CD14-positive monocyte (primary cell): ENCODE results near the gene SPTAN1. TPM values are rescaled to one million over a fixed set of nuclear protein-coding genes. Genes with fewer than 3 reads are reported as not detected.

Source experiments
- DNase-seq, 3 donors: peaks; one replicate each; pipeline ENCODE4 v3.0.0-alpha.2; 2011 to 2022
- H2AFZ ChIP-seq: 2 replicates; pipeline ENCODE4 v1.6.0; 2012; ENCODE audit warnings: mild to moderate bottlenecking, low read depth, low read length, inconsistent platforms; ENCODE audit not compliant: insufficient read depth, poor library complexity, severe bottlenecking
- H3K27ac ChIP-seq, 2 donors: 1 replicate in 1 of 2; 2 replicates in 1 of 2; pipeline ENCODE4 v1.5.1; 2012 to 2013; ENCODE audit warnings: low read length in 2 of 2, control low read depth in 1 of 2, inconsistent platforms in 1 of 2, low read depth in 1 of 2, mild to moderate bottlenecking in 1 of 2
- H3K27me3 ChIP-seq, 2 donors: one replicate each; pipeline versions ENCODE4 v1.6.0 to v1.6.1; 2011 to 2013; ENCODE audit warnings: low read length in 2 of 2; ENCODE audit not compliant: control insufficient read depth in 2 of 2, insufficient read depth in 2 of 2
- H3K36me3 ChIP-seq, 2 donors: replicated peaks in 1 of 2; 1 replicate in 1 of 2; 2 replicates in 1 of 2; pipeline versions ENCODE4 v1.5.1 to v1.6.1; 2012 to 2013; ENCODE audit warnings: low read length in 2 of 2, control low read depth in 1 of 2, inconsistent platforms in 1 of 2, mild to moderate bottlenecking in 1 of 2; ENCODE audit not compliant: insufficient read depth in 2 of 2, control insufficient read depth in 1 of 2
- H3K4me1 ChIP-seq, 2 donors: 1 replicate in 1 of 2; 2 replicates in 1 of 2; pipeline versions ENCODE4 v1.5.1 to v1.6.1; 2012 to 2013; ENCODE audit warnings: low read length in 2 of 2, control low read depth in 1 of 2, inconsistent platforms in 1 of 2, mild to moderate bottlenecking in 1 of 2, moderate library complexity in 1 of 2; ENCODE audit not compliant: insufficient read depth in 2 of 2, control insufficient read depth in 1 of 2
- H3K4me2 ChIP-seq: replicated peaks from 2 replicates; pipeline ENCODE3; 2012; ENCODE audit warnings: low read length, moderate library complexity, mild to moderate bottlenecking; ENCODE audit not compliant: poor library complexity, severe bottlenecking; ENCODE audit errors: extremely low read depth
- H3K4me3 ChIP-seq, 3 experiments: fragments of 200-600 bp in 1 of 3; sonication (generic) in 1 of 3; replicated peaks in 1 of 3; 1 replicate in 2 of 3; 2 replicates in 1 of 3; pipeline ENCODE4 v1.5.1; 2011 to 2013; ENCODE audit warnings: low read length in 3 of 3, mild to moderate bottlenecking in 3 of 3, control low read depth in 2 of 3, low read depth in 2 of 3, inconsistent platforms in 1 of 3, moderate library complexity in 1 of 3
- H3K79me2 ChIP-seq: 2 replicates; pipeline ENCODE4 v1.6.0; 2012; ENCODE audit warnings: mild to moderate bottlenecking, control low read depth, inconsistent platforms, low read length, moderate library complexity; ENCODE audit not compliant: insufficient read depth
- H3K9ac ChIP-seq: 2 replicates; pipeline ENCODE4 v1.6.0; 2017; ENCODE audit warnings: low read length, mild to moderate bottlenecking; ENCODE audit not compliant: insufficient read depth, poor library complexity, severe bottlenecking
- H3K9me3 ChIP-seq, 2 donors: replicated peaks in 1 of 2; 1 replicate in 1 of 2; 2 replicates in 1 of 2; pipeline versions ENCODE4 v1.5.1 to v1.6.1; 2012 to 2013; ENCODE audit warnings: low read length in 2 of 2, control low read depth in 1 of 2; ENCODE audit not compliant: control insufficient read depth in 1 of 2, insufficient read depth in 1 of 2
- H4K20me1 ChIP-seq: 2 replicates; pipeline ENCODE4 v1.6.0; 2012; ENCODE audit warnings: mild to moderate bottlenecking, low read length, control low read depth, moderate library complexity; ENCODE audit not compliant: insufficient read depth
- H3K27ac Mint-ChIP-seq, 7 donors: one replicate each; pipeline ENCODE4 v1.8.0; 2020; ENCODE audit warnings: mild to moderate bottlenecking in 7 of 7, mixed read lengths in 7 of 7, moderate library complexity in 6 of 7, inconsistent platforms in 2 of 7
- H3K27me3 Mint-ChIP-seq, 3 donors: one replicate each; pipeline ENCODE4 v1.8.0; 2021 to 2022; ENCODE audit warnings: low read depth in 3 of 3, mild to moderate bottlenecking in 3 of 3, mixed read lengths in 3 of 3, moderate library complexity in 3 of 3, inconsistent platforms in 1 of 3
- H3K36me3 Mint-ChIP-seq, 2 donors: one replicate each; pipeline ENCODE4 v1.8.0; 2020; ENCODE audit warnings: mixed read lengths in 2 of 2, inconsistent platforms in 1 of 2, mild to moderate bottlenecking in 1 of 2
- H3K4me1 Mint-ChIP-seq: one replicate; pipeline ENCODE4 v1.8.0; 2020; ENCODE audit warnings: mild to moderate bottlenecking, mixed read lengths
- H3K4me3 Mint-ChIP-seq, 2 donors: one replicate each; pipeline ENCODE4 v1.8.0; 2020; ENCODE audit warnings: mild to moderate bottlenecking in 2 of 2, mixed read lengths in 2 of 2, moderate library complexity in 1 of 2
- H3K9me3 Mint-ChIP-seq, 7 donors: one replicate each; pipeline ENCODE4 v1.8.0; 2020 to 2022; ENCODE audit warnings: mixed read lengths in 7 of 7, mild to moderate bottlenecking in 6 of 7, moderate library complexity in 6 of 7, inconsistent platforms in 2 of 7
- WGBS: methylation state at CpG from one replicate; pipeline ENCODE4 v1.1.5; 2013; ENCODE audit warnings: missing lambda C conversion rate; ENCODE audit not compliant: insufficient coverage; 5-methylcytosine and 5-hydroxymethylcytosine counted together
- intact Hi-C, 2 donors: fragments of 100-400 bp; cut with micrococcal nuclease; formaldehyde crosslinking; loops; one replicate each; pipeline versions ENCODE4 v1.15.0 to v1.15.1; 2023
- polyA plus RNA-seq, 3 donors: library from polyadenylated mRNA; depleted of rRNA in 1 of 3; unstranded in 2 of 3; stranded (reverse) in 1 of 3; fragments of 300-500 nt in 2 of 3; fragments of >200 nt in 1 of 3; fragmentation: Illumina TruSeq in 2 of 3; gene quantifications; 1 replicate in 2 of 3; 2 replicates in 1 of 3; pipeline ENCODE4 v1.2.3, GENCODE V29; 2012 to 2021
- TF ChIP-seq, protein P1 (sequence below): fragments of 200-600 bp; IDR thresholded peaks from one replicate; pipeline ENCODE4 v1.8.0; 2022; ENCODE audit warnings: antibody characterized with exemption, mild to moderate bottlenecking

SPTAN1 gene
- polyA plus RNA-seq, 3 donors = 6.2 to 40.8 (median 8.5) TPM

DNA sequence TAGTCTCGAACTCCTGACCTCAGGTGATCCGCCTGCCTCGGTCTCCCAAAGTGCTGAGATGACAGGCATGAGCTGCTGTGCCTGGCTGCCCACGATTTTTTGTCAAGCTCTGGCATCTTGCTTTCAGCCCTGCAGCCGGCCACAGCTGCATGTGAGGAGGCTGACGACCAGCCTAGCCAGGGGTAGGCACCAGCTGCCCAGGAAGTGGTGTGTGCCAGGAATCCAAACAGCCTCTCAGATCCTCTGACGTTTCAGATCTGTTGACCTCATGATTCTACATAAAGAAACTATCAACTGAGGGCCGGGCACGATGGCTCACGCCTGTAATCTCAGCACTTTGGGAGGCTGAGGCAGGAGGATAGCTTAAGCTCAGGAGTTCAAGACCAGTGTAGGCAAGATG is 85.3 kb downstream of the SPTAN1 start:
- H3K36me3 Mint-ChIP-seq = peaks cover 21 to 45% of the 10 kb centered on the region in 2 donors
- no peak overlapping the region for H3K4me3 Mint-ChIP-seq
- 72% methylated on average over 6 of the region's 10 CpGs for WGBS
- TF ChIP-seq, protein P1, sequence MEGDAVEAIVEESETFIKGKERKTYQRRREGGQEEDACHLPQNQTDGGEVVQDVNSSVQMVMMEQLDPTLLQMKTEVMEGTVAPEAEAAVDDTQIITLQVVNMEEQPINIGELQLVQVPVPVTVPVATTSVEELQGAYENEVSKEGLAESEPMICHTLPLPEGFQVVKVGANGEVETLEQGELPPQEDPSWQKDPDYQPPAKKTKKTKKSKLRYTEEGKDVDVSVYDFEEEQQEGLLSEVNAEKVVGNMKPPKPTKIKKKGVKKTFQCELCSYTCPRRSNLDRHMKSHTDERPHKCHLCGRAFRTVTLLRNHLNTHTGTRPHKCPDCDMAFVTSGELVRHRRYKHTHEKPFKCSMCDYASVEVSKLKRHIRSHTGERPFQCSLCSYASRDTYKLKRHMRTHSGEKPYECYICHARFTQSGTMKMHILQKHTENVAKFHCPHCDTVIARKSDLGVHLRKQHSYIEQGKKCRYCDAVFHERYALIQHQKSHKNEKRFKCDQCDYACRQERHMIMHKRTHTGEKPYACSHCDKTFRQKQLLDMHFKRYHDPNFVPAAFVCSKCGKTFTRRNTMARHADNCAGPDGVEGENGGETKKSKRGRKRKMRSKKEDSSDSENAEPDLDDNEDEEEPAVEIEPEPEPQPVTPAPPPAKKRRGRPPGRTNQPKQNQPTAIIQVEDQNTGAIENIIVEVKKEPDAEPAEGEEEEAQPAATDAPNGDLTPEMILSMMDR = no peak
- Histone ChIP-seq H3K36me3 (peaks cover 15 to 24% of the 10 kb centered on the region in 2 donors), H3K9me3 (no peaks in the 10 kb centered on the region), H2AFZ (no peak overlapping the region), H3K9ac (no peak overlapping the region), H4K20me1 (no peaks in the 10 kb centered on the region), H3K79me2 (no peaks in the 10 kb centered on the region), H3K27me3 (no peaks in the 10 kb centered on the region), H3K4me3 (no peak overlapping the region), H3K4me1 (no peaks in the 10 kb centered on the region), H3K4me2 (no peak overlapping the region), H3K27ac (no peak overlapping the region)
- H3K27me3 Mint-ChIP-seq = peaks cover 0 to 2% (median 0%) of the 10 kb centered on the region in 3 donors
- DNase-seq = no peak
- intact Hi-C loops = no loop called here
- H3K27ac Mint-ChIP-seq = peak overlapping the region in 2 of 7 donors; percentile 22 to 79
- no peaks in the 10 kb centered on the region for H3K9me3 Mint-ChIP-seq
- no peaks in the 10 kb centered on the region for H3K4me1 Mint-ChIP-seq

DNA sequence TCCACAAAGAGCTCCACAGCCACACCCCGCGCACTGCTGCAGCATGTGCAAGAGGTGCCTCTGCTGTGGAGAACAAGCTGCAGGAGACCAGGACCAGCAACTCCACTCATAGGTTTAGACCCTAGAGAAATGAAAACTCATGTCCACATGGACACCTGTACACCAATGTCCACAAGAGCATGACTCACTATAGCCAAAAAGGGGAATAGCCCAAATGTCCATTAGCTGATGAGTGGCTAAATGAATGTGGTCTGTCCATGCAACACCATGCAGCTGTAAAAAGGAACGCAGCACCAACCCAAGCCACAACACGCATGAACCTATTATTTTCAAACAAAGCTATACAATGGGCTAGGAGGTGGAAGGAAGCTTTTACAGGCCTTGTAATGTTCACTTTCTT is 86.2 kb downstream of the SPTAN1 start:
- H3K4me1 ChIP-seq = no peaks in the 10 kb centered on the region
- WGBS = 90% methylated on average over 2 of the region's 4 CpGs
- H3K27me3 ChIP-seq = no peaks in the 10 kb centered on the region
- H3K4me1 Mint-ChIP-seq = no peaks in the 10 kb centered on the region
- H3K27ac Mint-ChIP-seq = peak overlapping the region in 2 of 7 donors; percentile 27 to 33
- peaks cover 0 to 3% (median 0%) of the 10 kb centered on the region in 3 donors for H3K27me3 Mint-ChIP-seq
- no peak overlapping the region for H3K27ac ChIP-seq
- H3K4me3 Mint-ChIP-seq = no peak overlapping the region
- peak in 1 of 3 donors; percentile 19 for DNase-seq
- H3K4me2 ChIP-seq = no peak overlapping the region
- H3K9me3 ChIP-seq = no peaks in the 10 kb centered on the region
- peaks cover 12 to 35% of the 10 kb centered on the region in 2 donors for H3K36me3 Mint-ChIP-seq
- no peaks in the 10 kb centered on the region for H3K79me2 ChIP-seq
- no peak overlapping the region for H3K9ac ChIP-seq
- H3K4me3 ChIP-seq = no peak overlapping the region
- TF ChIP-seq, protein P1 = no peak
- H4K20me1 ChIP-seq = no peaks in the 10 kb centered on the region
- intact Hi-C loops = no loop called here
- no peak overlapping the region for H2AFZ ChIP-seq
- H3K36me3 ChIP-seq = peaks cover 7 to 15% of the 10 kb centered on the region in 2 donors
- H3K9me3 Mint-ChIP-seq = no peaks in the 10 kb centered on the region
